SK-N-SH (cell line): ENCODE data around the gene NUMB. TPM values are rescaled to one million over a fixed set of nuclear protein-coding genes. Genes with fewer than 3 reads are reported as not detected.
A peak's percentile ranks its signal among the peaks of the same experiment; 100 is the strongest.

Experiments used
- CTCF ChIA-PET: fragments of 300-600, 350-600 bp; formaldehyde crosslinking; extraction: SDS; loops from one replicate; lab custom pipeline; 2021; lab: Yijun Ruan, JAX
- POLR2A ChIA-PET: fragments of 350-600 bp; sonication (Branson Sonifier 250); formaldehyde crosslinking; extraction: SDS; loops from one replicate; lab custom pipeline; 2020; ENCODE audit warnings: antibody characterized with exemption, inconsistent platforms; lab: Yijun Ruan, JAX
- DNase-seq: peaks from one replicate; pipeline ENCODE4 v3.0.0; 2012
- H2AFZ ChIP-seq: fragments of 200-600 bp; sonication (generic); 2 replicates; pipeline ENCODE4 v1.8.1; 2016; ENCODE audit warnings: antibody characterized with exemption, mild to moderate bottlenecking, low read depth
- H3F3A ChIP-seq: fragments of 200-600 bp; sonication (generic); replicated peaks from 2 replicates; pipeline ENCODE3; 2016; ENCODE audit warnings: antibody characterized with exemption, mild to moderate bottlenecking; ENCODE audit not compliant: insufficient read depth
- H3K27ac ChIP-seq, 2 experiments: fragments of 200-500 bp in 1 of 2; fragments of 200-600 bp in 1 of 2; sonication (Bioruptor generic) in 1 of 2; sonication (generic), shearing (Covaris generic) in 1 of 2; 2 replicates each; pipeline versions ENCODE4 v1.5.1 to v1.6.1; 2014 to 2016; ENCODE audit warnings: low read depth in 2 of 2, inconsistent platforms in 1 of 2, low read length in 1 of 2, mild to moderate bottlenecking in 1 of 2, mixed read lengths in 1 of 2
- H3K27me3 ChIP-seq: fragments of 200-600 bp; sonication (generic), shearing (Covaris generic); 2 replicates; pipeline ENCODE4 v1.6.1; 2016; ENCODE audit warnings: mixed run types; ENCODE audit not compliant: insufficient read depth
- H3K36me3 ChIP-seq, 2 experiments: fragments of 200-500 bp in 1 of 2; fragments of 200-600 bp in 1 of 2; sonication (Bioruptor generic) in 1 of 2; sonication (generic) in 1 of 2; replicated peaks in 1 of 2; 2 replicates each; pipeline versions ENCODE3 to v1.5.1; 2014 to 2016; ENCODE audit warnings: low read length in 1 of 2, mild to moderate bottlenecking in 1 of 2; ENCODE audit not compliant: insufficient read depth in 2 of 2, control insufficient read depth in 1 of 2
- H3K4me1 ChIP-seq, 2 experiments: fragments of 200-500 bp in 1 of 2; fragments of 200-600 bp in 1 of 2; sonication (Bioruptor generic) in 1 of 2; sonication (generic), shearing (Covaris generic) in 1 of 2; 2 replicates each; pipeline versions ENCODE4 v1.5.1 to v1.6.1; 2014 to 2016; ENCODE audit warnings: low read depth in 1 of 2, low read length in 1 of 2, mixed run types in 1 of 2; ENCODE audit not compliant: insufficient read depth in 2 of 2, control insufficient read depth in 1 of 2
- H3K4me2 ChIP-seq: fragments of 200-600 bp; sonication (generic), shearing (Covaris generic); 2 replicates; pipeline ENCODE4 v1.6.1; 2017; ENCODE audit warnings: mixed run types
- H3K4me3 ChIP-seq, 2 experiments: fragments of 200-500 bp in 1 of 2; fragments of 200-600 bp in 1 of 2; sonication (Bioruptor generic) in 1 of 2; sonication (generic), shearing (Covaris generic) in 1 of 2; 2 replicates each; pipeline versions ENCODE4 v1.5.1 to v1.8.1; 2014 to 2016; ENCODE audit warnings: low read depth in 2 of 2, inconsistent platforms in 1 of 2, low read length in 1 of 2, mild to moderate bottlenecking in 1 of 2, mixed read lengths in 1 of 2, moderate library complexity in 1 of 2
- H3K79me2 ChIP-seq: fragments of 200-600 bp; sonication (generic); 2 replicates; pipeline ENCODE4 v1.8.1; 2017; ENCODE audit warnings: mild to moderate bottlenecking; ENCODE audit not compliant: insufficient read depth
- H3K9ac ChIP-seq: fragments of 200-600 bp; sonication (generic); 2 replicates; pipeline ENCODE4 v1.6.1; 2017; ENCODE audit warnings: mixed run types
- H3K9me2 ChIP-seq: fragments of 200-600 bp; sonication (generic); 2 replicates; pipeline ENCODE4 v1.6.1; 2017; ENCODE audit warnings: mixed run types
- H3K9me3 ChIP-seq: fragments of 200-600 bp; sonication (generic); 2 replicates; pipeline ENCODE4 v1.6.1; 2017; ENCODE audit warnings: mixed run types, mild to moderate bottlenecking, moderate library complexity
- H4K20me1 ChIP-seq: fragments of 200-600 bp; sonication (generic); 2 replicates; pipeline ENCODE4 v1.6.1; 2017; ENCODE audit warnings: mild to moderate bottlenecking, mixed run types; ENCODE audit not compliant: insufficient read depth
- CHD2 ChIP-seq: fragments of 150-350 bp; IDR thresholded peaks from 2 replicates; pipeline ENCODE4 v1.6.1; 2018; ENCODE audit warnings: low read length; ENCODE audit not compliant: partially characterized antibody
- ELF1 ChIP-seq: IDR thresholded peaks from 2 replicates; pipeline ENCODE4 v1.4.0; 2012
- EZH2phosphoT487 ChIP-seq: fragments of 200-600 bp; sonication (generic); IDR thresholded peaks from 2 replicates; pipeline ENCODE4 v1.6.1; 2017; ENCODE audit warnings: low read depth, mixed run types, mild to moderate bottlenecking, antibody characterized with exemption, moderate library complexity, borderline replicate concordance
- FOSL2 ChIP-seq: IDR thresholded peaks from 2 replicates; pipeline ENCODE4 v1.4.0; 2012; ENCODE audit warnings: low read depth, mild to moderate bottlenecking, moderate library complexity, borderline replicate concordance
- FOXJ3 ChIP-seq: sonication (generic); formaldehyde crosslinking; IDR thresholded peaks from 2 replicates; pipeline ENCODE4 v1.5.1; 2020; ENCODE audit warnings: mild to moderate bottlenecking, missing genetic modification reagents
- GABPA ChIP-seq: IDR thresholded peaks from 2 replicates; pipeline ENCODE4 v1.4.0; 2012; ENCODE audit warnings: low read depth, mild to moderate bottlenecking
- GATA2 ChIP-seq: sonication (generic); formaldehyde crosslinking; IDR thresholded peaks from 2 replicates; pipeline ENCODE4 v1.5.0; 2020; ENCODE audit warnings: mild to moderate bottlenecking, missing genetic modification reagents
- JUND ChIP-seq: IDR thresholded peaks from 2 replicates; pipeline ENCODE4 v1.4.0; 2012
- MEF2A ChIP-seq: IDR thresholded peaks from 2 replicates; pipeline ENCODE4 v1.4.0; 2012; ENCODE audit warnings: low read depth, borderline replicate concordance
- MXI1 ChIP-seq: IDR thresholded peaks from 2 replicates; pipeline ENCODE4 v1.6.1; 2012; ENCODE audit warnings: mild to moderate bottlenecking, low read depth, low read length, improper control_type of control experiment
- NFIC ChIP-seq: IDR thresholded peaks from 2 replicates; pipeline ENCODE4 v1.4.0; 2012; ENCODE audit warnings: borderline replicate concordance
- RAD21 ChIP-seq: IDR thresholded peaks from 2 replicates; pipeline ENCODE4 v1.6.1; 2012; ENCODE audit warnings: mild to moderate bottlenecking, low read length
- RCOR1 ChIP-seq: fragments of 150-350 bp; IDR thresholded peaks from 2 replicates; pipeline ENCODE4 v1.6.1; 2017; ENCODE audit warnings: antibody characterized with exemption, low read length
- REST ChIP-seq: IDR thresholded peaks from 2 replicates; pipeline ENCODE4 v1.6.1; 2012; ENCODE audit warnings: mild to moderate bottlenecking, low read depth, low read length, moderate library complexity
- RFX5 ChIP-seq: IDR thresholded peaks from 2 replicates; pipeline ENCODE4 v1.6.1; 2012; ENCODE audit warnings: mild to moderate bottlenecking, improper control_type of control experiment, low read length
- RXRA ChIP-seq: IDR thresholded peaks from 2 replicates; pipeline ENCODE4 v1.4.0; 2012; ENCODE audit warnings: low read depth, mild to moderate bottlenecking, borderline replicate concordance
- TEAD4 ChIP-seq: IDR thresholded peaks from 2 replicates; pipeline ENCODE4 v1.4.0; 2012; ENCODE audit warnings: mild to moderate bottlenecking, borderline replicate concordance; ENCODE audit not compliant: insufficient read depth
- USF1 ChIP-seq: IDR thresholded peaks from 2 replicates; pipeline ENCODE4 v1.4.0; 2012; ENCODE audit warnings: low read depth, borderline replicate concordance
- USF2 ChIP-seq: fragments of 150-350 bp; IDR thresholded peaks from 2 replicates; pipeline ENCODE4 v1.6.1; 2017; ENCODE audit warnings: antibody characterized with exemption, low read length, low read depth, borderline replicate concordance
- WGBS: methylation state at CpG from one replicate; pipeline ENCODE4 v1.1.6; 2017; ENCODE audit warnings: low lambda C conversion rate; 5-methylcytosine and 5-hydroxymethylcytosine counted together
- polyA plus RNA-seq, 3 experiments: library from polyadenylated mRNA; depleted of rRNA; stranded (reverse); fragments of >200 nt; gene quantifications; 2 replicates each; pipeline ENCODE4 v1.2.3, GENCODE V29; 2012
- TF ChIP-seq, protein P1 (sequence below): IDR thresholded peaks from 2 replicates; pipeline ENCODE4 v1.4.0; 2012; ENCODE audit warnings: low read depth

Gene NUMB
- polyA plus RNA-seq, 1 of the 3 experiments (the other 2 are of a cell fraction), result 58.4 TPM

- H2AFZ ChIP-seq, result no peak overlapping the region
- WGBS, result 81% methylated on average over 10 of the region's 23 CpGs
- peak; percentile 40 for DNase-seq
- H3K27ac ChIP-seq, result no peak overlapping the region
- CTCF ChIA-PET, result interaction anchor here (4.2 kb wide), 1 partner anchor 31 kb away, joined by 21 read pairs; no protein-coding TSS in a partner anchor
- no peaks in the 10 kb centered on the region for H3F3A ChIP-seq
- no peaks in the 10 kb centered on the region for H3K9me3 ChIP-seq
- no peak overlapping the region for H3K4me3 ChIP-seq
- no peak for TF ChIP-seq EZH2phosphoT487
- TF ChIP-seq NFIC, result no peak
- TF ChIP-seq MEF2A, result no peak
- no peak for TF ChIP-seq GABPA
- TF ChIP-seq ELF1, result no peak
- TF ChIP-seq USF1, result no peak
- no peak for TF ChIP-seq RCOR1
- no peak for TF ChIP-seq REST
- TF ChIP-seq JUND, result no peak
- TF ChIP-seq, protein P1, sequence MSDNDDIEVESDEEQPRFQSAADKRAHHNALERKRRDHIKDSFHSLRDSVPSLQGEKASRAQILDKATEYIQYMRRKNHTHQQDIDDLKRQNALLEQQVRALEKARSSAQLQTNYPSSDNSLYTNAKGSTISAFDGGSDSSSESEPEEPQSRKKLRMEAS, result no peak
- no peaks in the 10 kb centered on the region for H3K27me3 ChIP-seq
- H3K4me2 ChIP-seq, result no peak overlapping the region
- H4K20me1 ChIP-seq, result no peaks in the 10 kb centered on the region
- no peaks in the 10 kb centered on the region for H3K9me2 ChIP-seq
- peaks cover 0 to 6% of the 10 kb centered on the region in 2 experiments; a peak in 1 of 4 replicates for H3K4me1 ChIP-seq
- no peaks in the 10 kb centered on the region for H3K79me2 ChIP-seq
- H3K36me3 ChIP-seq, result no peaks in the 10 kb centered on the region
- H3K9ac ChIP-seq, result no peak overlapping the region
- POLR2A ChIA-PET, result no interaction called here
Observed at GRCh38 chr14:73264080-73264884, 194.1 kb downstream of the NUMB start.

DNA sequence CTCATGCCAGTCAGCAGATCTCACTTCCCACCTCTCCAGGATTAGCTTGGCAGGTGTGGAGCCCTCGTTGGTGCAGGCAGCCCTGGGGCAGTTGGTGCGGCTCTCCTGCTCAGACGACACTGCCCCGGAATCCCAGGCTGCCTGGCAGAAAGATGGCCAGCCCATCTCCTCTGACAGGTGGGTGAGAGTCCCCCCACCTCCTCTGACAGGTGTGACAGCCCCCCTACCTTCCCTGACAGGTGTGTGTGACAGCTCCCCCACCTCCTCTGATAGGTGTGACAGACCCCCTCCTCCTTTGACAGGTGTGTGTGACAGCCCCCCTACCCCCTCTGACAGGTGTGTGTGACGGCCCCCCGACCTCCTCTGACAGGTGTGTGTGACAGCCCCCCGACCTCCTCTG is 194.7 kb downstream of the NUMB start:
- Histone ChIP-seq H3K9me3 (no peaks in the 10 kb centered on the region), H3K4me3 (no peak overlapping the region), H3K9ac (no peak overlapping the region), H3K9me2 (no peaks in the 10 kb centered on the region), H3K27me3 (no peaks in the 10 kb centered on the region), H3K4me1 (peaks cover 0 to 6% of the 10 kb centered on the region in 2 experiments; a peak in 1 of 4 replicates), H3K36me3 (no peaks in the 10 kb centered on the region), H3K79me2 (no peaks in the 10 kb centered on the region), H3K4me2 (no peak overlapping the region), H3K27ac (no peak overlapping the region), H2AFZ (no peak overlapping the region), H4K20me1 (no peaks in the 10 kb centered on the region), H3F3A (no peaks in the 10 kb centered on the region)
- peak; percentile 39 for DNase-seq
- WGBS, result 94% methylated on average over 3 of the region's 7 CpGs
- ChIA-PET CTCF (interaction anchor here (4.2 kb wide), 1 partner anchor 31 kb away, joined by 21 read pairs; no protein-coding TSS in a partner anchor), POLR2A (no interaction called here)
- no peak for TF ChIP-seq RFX5
- no peak for TF ChIP-seq RAD21
- no peak for TF ChIP-seq FOSL2
- no peak for TF ChIP-seq TEAD4
- no peak for TF ChIP-seq GATA2 (CRISPR knock-in tag)
- TF ChIP-seq USF2, result no peak
- no peak for TF ChIP-seq CHD2
- no peak for TF ChIP-seq GABPA
- no peak for TF ChIP-seq EZH2phosphoT487
- no peak for TF ChIP-seq ELF1
- TF ChIP-seq, protein P1, result no peak
- TF ChIP-seq RXRA, result no peak
- TF ChIP-seq MXI1, result no peak
- no peak for TF ChIP-seq FOXJ3
- TF ChIP-seq JUND, result no peak
